NCI-H2227 (cell line): ENCODE data around the gene APBA1.
"Not testable (repeated sequence)": the region's sequence is repeated elsewhere in the genome, so short reads cannot be mapped to it uniquely, and the experiment has no call there.

Experiments
- DNase-seq: peaks from one replicate; lab custom pipeline; 2025; ENCODE audit not compliant: unreplicated experiment; lab: John Stamatoyannopoulos, UW

Gene APBA1

DNA sequence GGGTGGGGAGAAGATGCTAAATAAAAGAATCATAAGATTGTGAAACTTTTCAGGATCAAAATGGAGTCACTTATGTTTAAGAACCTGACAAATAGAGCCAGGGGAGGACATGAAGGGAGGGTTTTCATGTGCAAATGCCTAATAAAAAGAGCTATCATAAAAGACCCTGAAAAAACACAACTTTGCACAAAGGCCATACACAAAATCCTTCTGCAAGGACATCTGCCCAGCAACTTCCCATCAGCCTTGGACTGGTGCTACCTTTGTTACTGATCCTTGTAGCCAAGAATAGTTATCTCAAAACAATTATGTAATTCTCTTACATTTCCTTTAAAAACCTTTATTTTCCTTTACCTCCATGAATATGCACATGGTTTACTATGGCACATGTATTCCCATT, 63.0 kb downstream of the APBA1 start:
- DNase-seq = no peak

GRCh38 chr9:69606089-69606488, 66.1 kb downstream of the APBA1 start:
- DNase-seq = no peak

DNA sequence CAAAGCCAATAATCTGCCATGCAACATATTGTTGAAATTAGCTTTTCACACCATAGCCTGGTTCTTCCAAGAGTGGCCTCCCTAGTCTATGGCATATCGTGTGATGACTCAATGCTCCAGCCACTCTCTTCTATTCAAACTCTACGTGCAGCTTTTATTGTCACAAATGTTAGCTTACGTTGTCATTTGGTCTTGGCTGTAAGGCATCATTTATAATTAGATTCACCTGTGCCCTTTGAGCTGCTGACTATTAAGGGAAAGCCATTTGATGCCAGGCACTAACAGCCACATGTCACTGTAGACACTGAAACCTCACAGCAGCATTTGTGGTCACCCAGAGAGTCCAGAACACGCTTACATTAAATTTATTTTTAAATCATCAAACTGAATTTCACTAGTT, 66.8 kb downstream of the APBA1 start:
- DNase-seq = no peak

DNA sequence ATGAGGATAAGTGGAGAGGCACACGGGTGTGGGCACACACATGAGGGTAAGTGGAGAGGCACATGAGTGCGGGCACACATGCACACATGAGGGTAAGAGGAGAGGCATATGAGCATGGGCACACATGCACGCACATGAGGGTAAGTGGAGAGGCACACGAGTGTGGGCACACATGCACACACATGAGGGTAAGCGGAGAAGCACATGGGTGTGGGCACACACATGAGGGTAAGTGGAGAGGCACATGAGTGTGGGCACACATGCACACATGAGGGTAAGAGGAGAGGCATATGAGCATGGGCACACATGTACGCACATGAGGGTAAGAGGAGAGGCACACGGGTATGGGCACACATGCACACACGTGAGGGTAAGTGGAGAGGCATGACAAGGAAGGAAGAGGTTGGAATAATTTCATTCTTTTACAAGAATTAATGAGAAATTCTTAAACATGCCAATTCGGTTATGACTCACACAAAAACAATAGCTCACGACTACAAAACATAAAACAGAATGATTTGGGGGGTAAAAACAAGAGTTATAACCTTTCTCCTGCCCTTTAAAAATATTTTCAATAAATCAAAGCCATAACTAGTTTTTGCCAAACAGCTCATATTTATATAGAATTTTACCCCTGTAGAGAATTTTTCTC, 67.5 kb downstream of the APBA1 start:
- no peak for DNase-seq

DNA sequence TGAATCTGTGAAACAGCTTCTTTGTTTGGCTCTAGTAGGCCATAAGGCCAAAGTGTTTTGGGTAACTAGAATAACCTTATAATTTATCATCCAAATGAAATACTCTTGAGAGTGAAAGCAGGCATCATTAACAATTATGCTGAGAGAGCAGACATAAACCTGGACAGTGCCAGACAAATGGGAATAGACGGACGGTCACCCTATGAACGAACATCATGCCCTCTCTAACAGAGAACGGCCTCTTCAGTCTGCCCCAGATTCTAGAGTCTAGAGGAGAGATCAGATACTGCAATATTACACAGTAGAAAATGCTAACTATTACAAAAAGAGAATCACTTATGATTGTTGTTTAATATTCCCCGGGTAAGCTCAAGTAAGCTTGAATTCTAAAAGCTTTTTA, 68.5 kb downstream of the APBA1 start:
- DNase-seq = no peak

GRCh38 chr9:69602773-69603172, 69.4 kb downstream of the APBA1 start:
- DNase-seq = no peak

DNA sequence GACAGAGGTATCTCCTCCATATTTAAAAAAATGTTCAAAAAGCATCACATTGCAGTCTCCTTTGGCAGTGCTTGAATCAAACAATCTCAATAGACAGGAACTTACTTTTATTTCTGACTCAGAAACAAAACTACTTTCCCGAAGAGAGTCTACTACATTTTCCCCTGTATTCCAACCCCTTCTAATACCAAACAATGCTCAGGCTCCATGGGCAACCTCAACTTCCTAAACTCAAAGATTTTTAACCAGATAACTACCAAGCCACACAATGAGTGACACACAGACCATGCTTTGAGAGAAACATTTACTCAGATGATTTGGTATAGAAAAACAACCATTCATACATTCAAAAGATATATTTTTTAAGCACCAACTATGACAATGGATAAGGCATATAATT, 70.5 kb downstream of the APBA1 start:
- no peak for DNase-seq

- DNase-seq = no peak
These were observed 71.7 kb downstream of the APBA1 start for GRCh38 chr9:69600314-69601047.

GRCh38 chr9:69599232-69599971, 72.8 kb downstream of the APBA1 start:
- DNase-seq = no peak

- DNase-seq = not testable (repeated sequence)
These were observed 75.3 kb downstream of the APBA1 start for GRCh38 chr9:69596906-69597305.

- no peak for DNase-seq
These were observed 78.0 kb downstream of the APBA1 start for GRCh38 chr9:69594180-69594579.

DNA sequence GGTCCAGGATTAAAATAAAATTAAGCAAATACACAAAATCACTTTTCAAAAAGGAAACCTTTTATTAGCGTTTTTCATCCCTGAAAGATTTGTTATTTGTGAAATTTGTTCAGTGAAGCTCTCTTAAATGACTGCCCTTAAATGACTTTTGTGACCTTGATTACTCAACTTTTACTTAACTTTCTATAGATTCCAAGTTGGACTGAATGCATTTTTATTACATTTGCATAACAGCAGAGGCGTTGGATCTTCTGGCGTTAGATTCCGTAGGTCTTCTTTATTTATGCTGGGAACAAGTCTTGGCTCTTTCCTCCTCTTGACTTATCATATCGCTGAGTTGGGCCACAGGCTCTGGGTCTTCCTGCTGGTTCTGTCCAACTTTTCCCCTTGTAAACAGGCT, 78.4 kb downstream of the APBA1 start:
- no peak for DNase-seq

DNA sequence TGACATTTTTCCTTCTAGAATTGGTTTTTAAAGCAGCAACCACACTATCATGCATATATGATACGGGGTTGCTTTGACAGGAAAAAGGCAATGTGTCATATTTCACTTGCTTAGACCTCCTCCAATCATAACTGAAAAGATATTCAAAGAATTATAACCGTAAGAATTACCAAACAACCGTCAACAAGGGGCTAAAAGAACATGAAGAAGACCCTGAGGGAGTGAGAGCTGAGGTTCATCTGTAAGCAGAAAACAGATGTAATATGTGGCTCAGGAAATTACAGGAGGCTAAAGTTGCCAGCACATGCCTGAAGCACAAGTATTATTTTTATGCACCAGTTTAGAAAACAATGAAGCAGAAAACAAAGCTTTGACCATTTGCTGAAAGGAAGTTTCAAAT, 78.9 kb downstream of the APBA1 start:
- no peak for DNase-seq

DNA sequence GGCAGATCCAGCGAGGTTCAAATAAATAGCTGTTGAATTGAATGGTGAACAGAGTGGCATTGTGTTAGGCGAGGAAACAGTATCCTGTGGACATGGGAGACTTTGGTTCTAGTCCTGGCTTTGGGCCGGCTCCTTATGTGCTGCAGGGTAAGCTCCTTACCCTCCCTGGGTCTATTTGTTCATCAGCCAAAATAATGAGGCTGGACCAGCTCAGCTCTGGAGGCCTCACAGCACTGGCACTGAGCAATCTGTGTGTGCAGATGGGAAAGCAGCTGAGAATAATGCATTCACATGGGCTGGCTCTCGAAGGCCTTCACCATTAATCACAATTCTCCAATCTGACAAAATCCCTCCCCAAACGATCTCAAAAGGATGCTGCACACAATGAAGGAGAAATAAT, 81.9 kb downstream of the APBA1 start:
- DNase-seq = no peak

DNA sequence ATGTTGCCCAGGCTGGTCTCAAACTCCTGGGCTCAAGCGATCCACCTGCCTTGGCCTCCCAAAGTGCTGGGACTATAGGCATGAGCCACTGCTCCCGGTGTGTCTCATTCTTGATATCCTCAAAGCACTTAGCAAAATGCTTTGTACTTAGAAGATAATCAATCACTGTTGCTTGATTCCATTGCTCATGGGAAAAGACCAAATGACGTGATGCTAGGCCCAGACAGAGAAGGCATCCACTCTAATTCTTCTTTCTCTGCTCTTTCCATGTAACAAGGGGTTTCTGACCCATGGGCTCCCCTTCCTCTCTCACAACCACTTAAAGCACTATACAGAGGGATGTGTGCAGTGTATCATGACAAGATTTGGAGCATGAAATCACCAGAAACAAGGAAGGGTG, 83.0 kb downstream of the APBA1 start:
- DNase-seq = no peak

DNA sequence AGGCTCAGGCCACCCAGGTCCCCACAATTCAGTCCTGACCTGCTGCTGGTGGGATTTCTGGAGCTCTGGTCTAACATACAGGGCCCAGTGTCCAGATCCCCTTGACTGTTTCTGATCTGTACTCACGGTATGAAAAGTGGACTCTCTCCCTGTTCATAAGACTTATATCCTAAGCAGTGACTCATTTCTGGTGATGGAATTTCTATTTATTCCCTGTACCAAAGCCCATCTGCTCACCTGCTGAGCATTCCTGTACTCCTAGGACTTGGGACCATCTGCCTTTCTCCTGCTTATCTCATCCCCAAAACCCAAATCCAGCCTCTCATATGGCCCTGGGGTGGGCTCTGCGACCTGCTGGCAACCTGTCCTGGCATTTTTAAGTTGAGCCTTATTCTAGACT, 86.6 kb downstream of the APBA1 start:
- DNase-seq = no peak

GRCh38 chr9:69584759-69585158, 87.4 kb downstream of the APBA1 start:
- no peak for DNase-seq

- DNase-seq = no peak
These were observed 88.4 kb downstream of the APBA1 start for GRCh38 chr9:69583645-69584234.

- no peak for DNase-seq
These were observed 89.5 kb downstream of the APBA1 start for GRCh38 chr9:69582544-69583297.

GRCh38 chr9:69582018-69582417, 90.2 kb downstream of the APBA1 start:
- DNase-seq = no peak

GRCh38 chr9:69580582-69581214, 91.5 kb downstream of the APBA1 start:
- peak; percentile 63 for DNase-seq
